PFSK-1 (cell line): ENCODE results near the gene FANCC.

Experiments
- FOXP2 ChIP-seq: optimal IDR thresholded peaks from 2 replicates; pipeline ENCODE3; 2011; ENCODE audit warnings: borderline replicate concordance, control low read depth, inconsistent platforms; ENCODE audit not compliant: insufficient read depth; ENCODE audit errors: extremely low read length, extremely low read depth
- POLR2AphosphoS5 ChIP-seq: IDR thresholded peaks from 2 replicates; pipeline ENCODE4 v1.6.1; 2012; ENCODE audit warnings: low read depth, mild to moderate bottlenecking, control low read depth, low read length, moderate library complexity
- SIN3A ChIP-seq: IDR thresholded peaks from 2 replicates; pipeline ENCODE4 v1.6.1; 2012; ENCODE audit warnings: mild to moderate bottlenecking, low read length, moderate library complexity, borderline replicate concordance; ENCODE audit not compliant: insufficient read depth
- TAF1 ChIP-seq: IDR thresholded peaks from 2 replicates; pipeline ENCODE4 v1.6.1; 2012; ENCODE audit warnings: low read length, control low read depth, borderline replicate concordance; ENCODE audit not compliant: insufficient read depth
- TF ChIP-seq, protein P1 (sequence below), 2 experiments: IDR thresholded peaks; 2 replicates each; pipeline versions ENCODE4 v1.6.1 to v1.8.0; 2011 to 2012; ENCODE audit warnings: low read depth in 2 of 2, low read length in 2 of 2, control low read depth in 1 of 2, inconsistent platforms in 1 of 2, mild to moderate bottlenecking in 1 of 2, moderate library complexity in 1 of 2; ENCODE audit not compliant: insufficient read depth in 1 of 2

DNA sequence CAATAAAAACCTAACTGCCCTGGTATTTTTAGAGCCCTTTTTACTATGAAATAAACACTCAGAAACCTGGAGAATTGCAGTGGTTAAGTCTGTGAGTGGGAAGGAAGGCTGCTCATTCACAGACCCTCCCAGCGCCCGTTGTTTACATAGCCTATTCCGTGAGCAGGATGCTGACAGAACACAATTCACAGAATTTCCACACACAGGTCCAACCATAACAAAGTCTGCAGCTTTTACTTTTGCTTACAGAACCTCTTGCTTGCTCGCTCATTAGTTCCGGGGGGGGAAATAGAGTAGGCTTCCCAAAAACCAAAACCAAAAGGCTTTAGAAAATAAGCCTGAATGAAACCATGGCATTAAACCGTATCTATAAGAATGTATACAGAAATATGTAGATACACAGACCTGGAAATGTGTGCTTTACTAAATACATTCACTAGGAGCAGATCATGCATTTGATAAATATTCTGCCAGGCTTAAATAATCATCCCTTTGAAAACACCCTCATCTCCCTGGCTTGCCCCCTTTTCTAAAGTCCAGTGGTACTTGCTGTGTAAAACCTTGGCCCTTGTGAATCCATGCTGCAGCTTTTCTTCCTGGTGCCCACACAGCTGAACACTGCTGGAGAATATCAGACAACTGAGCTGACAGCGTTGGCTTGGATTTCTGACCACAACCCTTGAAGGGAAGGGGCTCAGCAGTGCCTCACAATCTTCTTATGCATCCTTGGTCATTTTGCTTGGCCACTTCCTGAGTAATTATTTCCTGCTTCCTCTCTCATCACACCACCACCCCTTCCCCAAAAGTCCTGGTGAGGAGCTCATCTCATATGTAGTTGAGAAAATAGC lies 128.0 kb downstream of the FANCC start:
- TF ChIP-seq POLR2AphosphoS5 (no peak), TAF1 (no peak), FOXP2 (no peak), SIN3A (peak; percentile 65; the same call in 1 of the 2 replicates)
- TF ChIP-seq, protein P1, sequence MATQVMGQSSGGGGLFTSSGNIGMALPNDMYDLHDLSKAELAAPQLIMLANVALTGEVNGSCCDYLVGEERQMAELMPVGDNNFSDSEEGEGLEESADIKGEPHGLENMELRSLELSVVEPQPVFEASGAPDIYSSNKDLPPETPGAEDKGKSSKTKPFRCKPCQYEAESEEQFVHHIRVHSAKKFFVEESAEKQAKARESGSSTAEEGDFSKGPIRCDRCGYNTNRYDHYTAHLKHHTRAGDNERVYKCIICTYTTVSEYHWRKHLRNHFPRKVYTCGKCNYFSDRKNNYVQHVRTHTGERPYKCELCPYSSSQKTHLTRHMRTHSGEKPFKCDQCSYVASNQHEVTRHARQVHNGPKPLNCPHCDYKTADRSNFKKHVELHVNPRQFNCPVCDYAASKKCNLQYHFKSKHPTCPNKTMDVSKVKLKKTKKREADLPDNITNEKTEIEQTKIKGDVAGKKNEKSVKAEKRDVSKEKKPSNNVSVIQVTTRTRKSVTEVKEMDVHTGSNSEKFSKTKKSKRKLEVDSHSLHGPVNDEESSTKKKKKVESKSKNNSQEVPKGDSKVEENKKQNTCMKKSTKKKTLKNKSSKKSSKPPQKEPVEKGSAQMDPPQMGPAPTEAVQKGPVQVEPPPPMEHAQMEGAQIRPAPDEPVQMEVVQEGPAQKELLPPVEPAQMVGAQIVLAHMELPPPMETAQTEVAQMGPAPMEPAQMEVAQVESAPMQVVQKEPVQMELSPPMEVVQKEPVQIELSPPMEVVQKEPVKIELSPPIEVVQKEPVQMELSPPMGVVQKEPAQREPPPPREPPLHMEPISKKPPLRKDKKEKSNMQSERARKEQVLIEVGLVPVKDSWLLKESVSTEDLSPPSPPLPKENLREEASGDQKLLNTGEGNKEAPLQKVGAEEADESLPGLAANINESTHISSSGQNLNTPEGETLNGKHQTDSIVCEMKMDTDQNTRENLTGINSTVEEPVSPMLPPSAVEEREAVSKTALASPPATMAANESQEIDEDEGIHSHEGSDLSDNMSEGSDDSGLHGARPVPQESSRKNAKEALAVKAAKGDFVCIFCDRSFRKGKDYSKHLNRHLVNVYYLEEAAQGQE (IDR thresholded peaks at IDR 0.05; ENCODE audit: insufficient read depth in 1 of 2, low read depth in 2 of 2, low read length in 2 of 2) = no peak
